ENCODE results near the gene IFT88. TPM values are rescaled to one million over a fixed set of nuclear protein-coding genes. Genes with fewer than 3 reads are reported as not detected.
A peak's percentile ranks its signal among the peaks of the same experiment; 100 is the strongest.

The IFT88 gene
- total RNA-seq, 2 experiments from 2014 or later, result 9.0 to 9.5 TPM

DNA sequence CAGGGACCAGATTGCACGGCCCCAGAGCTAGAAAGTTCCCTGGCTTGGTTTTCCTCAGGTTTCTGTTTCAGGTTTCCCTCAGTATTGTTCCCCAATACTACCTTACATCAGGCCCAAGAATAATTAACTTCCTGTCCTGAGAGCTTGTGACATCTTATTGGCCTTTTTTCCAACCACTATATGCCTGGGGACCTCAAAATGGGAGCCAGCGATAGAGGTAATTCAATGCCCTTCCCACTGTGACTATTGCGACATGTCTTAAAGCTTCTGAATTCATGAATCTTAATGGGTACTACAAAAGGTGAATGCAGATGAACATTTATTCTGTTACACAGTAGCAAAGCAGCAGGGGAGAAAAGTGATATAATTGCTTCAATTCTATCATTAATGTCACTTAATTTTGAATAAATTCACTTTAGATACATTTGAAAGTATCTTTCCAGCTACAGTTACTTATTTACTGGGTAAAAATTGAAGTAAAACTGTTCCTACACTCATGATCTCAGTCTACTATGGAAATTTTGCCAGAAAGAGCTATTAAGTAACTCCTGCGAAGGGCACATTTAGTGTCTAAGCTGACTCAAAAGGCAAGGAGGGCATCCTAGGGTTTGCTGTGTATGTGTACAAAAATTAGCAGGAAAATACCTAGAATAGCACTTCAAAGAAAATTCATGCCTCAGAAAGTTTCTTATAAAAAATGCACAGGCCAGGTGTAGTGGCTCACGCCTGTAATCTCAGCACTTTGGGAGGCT, 45.4 kb upstream of the IFT88 start:
- H3K27me3 Mint-ChIP-seq, result no peaks in the 10 kb centered on the region
- DNase-seq (no peak), ATAC-seq (ENCODE audit: poor library complexity) (no peak)
- Histone ChIP-seq H3K4me1 (ENCODE audit: insufficient read depth, low read length) (peaks cover 15% of the 10 kb centered on the region), H3K27me3 (ENCODE audit: control insufficient read depth in 1 of 2, insufficient read depth in 2 of 2, low read length in 2 of 2) (no peaks in the 10 kb centered on the region), H3K9me3 (ENCODE audit: control insufficient read depth in 1 of 2, insufficient read depth in 1 of 2, low read length in 2 of 2) (no peaks in the 10 kb centered on the region), H3K27ac (ENCODE audit: low read depth in 1 of 2, low read length in 2 of 2) (no peak overlapping the region), H3K4me3 (ENCODE audit: low read length) (no peak overlapping the region), H3K36me3 (ENCODE audit: insufficient read depth, low read length) (no peaks in the 10 kb centered on the region)
- intact Hi-C loops (cut with DNase I, micrococcal nuclease), result loop anchor here in 1 of 2 experiments (10.0 kb wide), 2 partner anchors 183 to 253 kb away; partner anchors contain the start of genes EEF1AKMT1 and IL17D
- peaks cover 25% of the 10 kb centered on the region for H3K4me1 Mint-ChIP-seq (ENCODE audit: low read depth)
- POLR2A ChIA-PET, result no interaction called here
- H3K9me3 Mint-ChIP-seq, result no peaks in the 10 kb centered on the region
- no peak overlapping the region for H3K4me3 Mint-ChIP-seq
- H3K27ac Mint-ChIP-seq, result no peak overlapping the region
- TF ChIP-seq, protein P1, sequence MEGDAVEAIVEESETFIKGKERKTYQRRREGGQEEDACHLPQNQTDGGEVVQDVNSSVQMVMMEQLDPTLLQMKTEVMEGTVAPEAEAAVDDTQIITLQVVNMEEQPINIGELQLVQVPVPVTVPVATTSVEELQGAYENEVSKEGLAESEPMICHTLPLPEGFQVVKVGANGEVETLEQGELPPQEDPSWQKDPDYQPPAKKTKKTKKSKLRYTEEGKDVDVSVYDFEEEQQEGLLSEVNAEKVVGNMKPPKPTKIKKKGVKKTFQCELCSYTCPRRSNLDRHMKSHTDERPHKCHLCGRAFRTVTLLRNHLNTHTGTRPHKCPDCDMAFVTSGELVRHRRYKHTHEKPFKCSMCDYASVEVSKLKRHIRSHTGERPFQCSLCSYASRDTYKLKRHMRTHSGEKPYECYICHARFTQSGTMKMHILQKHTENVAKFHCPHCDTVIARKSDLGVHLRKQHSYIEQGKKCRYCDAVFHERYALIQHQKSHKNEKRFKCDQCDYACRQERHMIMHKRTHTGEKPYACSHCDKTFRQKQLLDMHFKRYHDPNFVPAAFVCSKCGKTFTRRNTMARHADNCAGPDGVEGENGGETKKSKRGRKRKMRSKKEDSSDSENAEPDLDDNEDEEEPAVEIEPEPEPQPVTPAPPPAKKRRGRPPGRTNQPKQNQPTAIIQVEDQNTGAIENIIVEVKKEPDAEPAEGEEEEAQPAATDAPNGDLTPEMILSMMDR (IDR thresholded peaks at IDR 0.05), result no peak
- no peaks in the 10 kb centered on the region for H3K36me3 Mint-ChIP-seq (ENCODE audit: low read depth)
- CTCF ChIA-PET, result interaction anchor here (1.1 kb wide), 1 partner anchor 16 kb away, joined by 3 read pairs; no protein-coding TSS in a partner anchor

DNA sequence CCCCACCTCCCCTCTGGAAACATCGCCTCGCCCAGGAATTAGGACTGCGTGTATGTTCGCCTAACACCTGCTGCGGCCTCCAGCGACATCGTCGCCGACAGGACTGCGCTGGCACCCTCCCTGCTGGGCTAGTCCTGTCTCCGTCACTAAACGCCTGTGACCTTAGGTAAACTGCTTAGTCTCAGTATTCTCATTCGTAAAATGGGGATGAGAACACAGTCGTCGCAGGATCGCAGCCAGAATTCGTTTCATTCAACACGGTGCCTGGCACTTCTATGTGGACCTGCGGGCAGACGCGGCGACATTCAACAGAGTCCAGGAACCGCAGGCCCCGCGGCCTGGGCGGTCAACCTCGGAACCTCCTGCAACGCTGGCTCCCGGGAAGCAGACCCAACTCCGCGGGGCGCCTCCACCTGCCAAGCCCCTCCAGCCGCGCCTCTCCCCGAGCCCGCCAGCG, 41.8 kb upstream of the IFT88 start:
- POLR2A ChIA-PET, result interaction anchor here (0.5 to 2.2 kb wide), 5 partner anchors 16 to 1257 kb away, joined by 3 to 15 read pairs (median 3); no protein-coding TSS in a partner anchor
- intact Hi-C loops (cut with DNase I, micrococcal nuclease), result loop anchor here (2.0 to 10.0 kb wide), 5 partner anchors 40 to 250 kb away; partner anchors contain the start of genes EEF1AKMT1 (in 2 of the 2), IFT88 (in 1 of the 2) and IL17D (in 1 of the 2)

More for the DNA sequence above, 41.8 kb upstream of the IFT88 start:
- Mint-ChIP-seq H3K4me1 (ENCODE audit: low read depth) (peaks cover 28% of the 10 kb centered on the region), H3K36me3 (ENCODE audit: low read depth) (no peaks in the 10 kb centered on the region), H3K27me3 (peaks cover under 1% of the 10 kb centered on the region), H3K4me3 (peak overlapping the region; percentile 87), H3K9me3 (no peaks in the 10 kb centered on the region), H3K27ac (peak overlapping the region; percentile 51)
- TF ChIP-seq, protein P1 (IDR thresholded peaks at IDR 0.05), result no peak
- Histone ChIP-seq H3K27ac (ENCODE audit: low read depth in 1 of 2, low read length in 2 of 2) (no peak overlapping the region), H3K36me3 (ENCODE audit: insufficient read depth, low read length) (no peaks in the 10 kb centered on the region), H3K4me1 (ENCODE audit: insufficient read depth, low read length) (peaks cover 21% of the 10 kb centered on the region), H3K27me3 (ENCODE audit: control insufficient read depth in 1 of 2, insufficient read depth in 2 of 2, low read length in 2 of 2) (no peaks in the 10 kb centered on the region), H3K9me3 (ENCODE audit: control insufficient read depth in 1 of 2, insufficient read depth in 1 of 2, low read length in 2 of 2) (no peaks in the 10 kb centered on the region), H3K4me3 (ENCODE audit: low read length) (peak overlapping the region; percentile 68)
- DNase-seq (peak in 10 of 14 experiments; percentile 3 to 55 (median 30)), ATAC-seq (ENCODE audit: poor library complexity) (no peak)
- CTCF ChIA-PET, result no interaction called here

All from CD4-positive, alpha-beta T cell (primary cell).